HG03108 (cell line): ENCODE measurements around the gene DNAH14.

Experiments
- ATAC-seq: cut with Tn5 transposase; IDR thresholded peaks from one replicate; pipeline ENCODE4 v1.9.1; 2021; ENCODE audit warnings: moderate library complexity; ENCODE audit not compliant: unreplicated experiment

Gene DNAH14

DNA sequence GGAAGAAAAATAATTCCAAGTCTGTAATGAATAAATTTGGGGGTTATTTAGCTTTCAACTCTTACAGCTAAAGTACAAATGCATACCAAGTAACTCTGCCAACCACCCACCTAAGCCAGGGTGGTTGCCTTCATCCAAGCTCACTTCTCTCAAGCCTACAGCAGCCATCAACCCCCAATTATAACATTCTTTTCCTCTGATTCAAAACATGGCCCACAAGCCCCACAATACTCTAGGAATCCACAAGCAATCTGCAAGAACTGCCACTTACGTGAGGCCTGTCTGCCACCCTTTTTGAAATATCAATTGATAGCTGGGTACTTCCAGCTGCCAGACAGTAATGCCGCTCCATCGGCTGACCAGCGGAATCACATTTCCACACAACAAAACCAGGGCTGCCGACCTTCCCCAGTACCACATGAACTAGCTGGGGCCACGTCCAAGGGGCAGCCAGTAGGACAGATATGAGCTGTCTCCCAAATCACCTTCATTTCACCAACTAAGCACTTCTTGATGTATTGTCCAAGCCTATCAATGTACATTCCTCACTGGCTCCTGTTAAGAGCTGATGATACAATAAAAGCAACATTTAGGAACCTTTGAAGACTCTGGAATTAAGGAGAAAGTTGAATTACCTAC lies 495.2 kb downstream of the DNAH14 start:
- ATAC-seq: no peak

DNA sequence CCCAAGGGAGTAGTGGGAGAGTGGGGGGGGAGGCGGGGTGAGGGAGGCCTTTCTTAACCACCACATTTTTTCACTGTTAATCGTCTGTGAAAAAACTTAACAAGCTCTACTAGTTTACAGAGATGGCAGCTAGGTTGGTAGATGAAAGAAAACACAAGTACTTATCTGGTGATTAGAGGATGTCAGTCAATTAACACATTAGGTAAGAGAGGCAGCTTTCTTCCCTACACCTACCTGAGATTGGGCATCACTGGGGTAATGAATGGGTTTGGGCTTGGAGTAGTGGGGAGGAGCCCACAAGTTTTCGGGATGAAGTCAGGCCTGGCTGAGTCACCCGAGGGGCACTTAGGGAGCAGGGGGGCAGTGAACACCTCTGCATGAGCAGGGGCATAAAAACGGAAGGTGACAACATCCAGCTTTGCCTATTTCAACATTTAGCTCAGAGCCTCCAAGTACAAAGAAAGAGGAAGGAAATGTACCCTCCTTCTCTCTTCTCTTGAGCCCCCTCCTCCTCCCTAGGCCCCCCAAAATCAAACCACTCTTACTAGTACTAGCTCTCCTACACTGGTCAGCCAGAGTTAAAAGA lies 495.8 kb downstream of the DNAH14 start:
- no peak for ATAC-seq

DNA sequence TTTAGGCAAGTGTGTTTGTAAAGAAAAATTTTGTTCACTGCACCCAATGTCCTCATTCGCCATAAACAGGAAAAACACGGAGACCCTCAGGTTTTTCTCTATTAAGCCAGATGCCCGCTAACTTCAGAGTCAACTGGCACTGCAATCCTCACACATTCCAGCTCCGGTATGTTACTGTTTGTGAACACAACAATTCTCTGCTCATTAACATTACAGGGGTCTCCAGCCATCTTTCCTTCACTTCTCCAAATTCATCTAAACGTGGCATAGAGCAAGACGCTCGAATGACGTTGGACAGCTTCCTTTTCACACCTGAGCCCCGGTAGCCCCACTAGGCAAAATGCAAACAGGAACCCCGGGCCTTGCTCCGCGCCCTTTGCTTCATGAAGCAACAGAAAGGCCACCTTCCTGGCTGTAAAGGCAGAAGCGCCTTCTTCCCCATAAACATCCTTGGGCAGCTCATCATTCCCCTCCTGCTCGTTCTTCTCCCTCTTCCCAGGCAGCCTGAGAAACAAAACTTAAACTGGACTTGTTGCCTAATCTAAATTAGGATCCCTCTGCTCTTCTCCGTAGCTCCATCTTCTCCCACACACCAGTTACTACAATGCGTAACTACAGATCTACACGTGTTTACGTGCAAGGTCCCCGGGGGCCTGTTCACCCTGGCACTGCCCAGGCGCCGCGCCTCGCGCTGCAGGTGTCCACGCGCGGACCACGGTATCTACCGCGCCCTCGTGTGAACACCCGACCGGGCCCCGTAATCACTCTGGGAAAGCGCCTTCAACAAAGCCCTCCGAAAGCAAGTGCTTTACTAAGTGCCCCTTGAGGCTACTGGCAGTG lies 497.1 kb downstream of the DNAH14 start:
- ATAC-seq: peak; percentile 31

DNA sequence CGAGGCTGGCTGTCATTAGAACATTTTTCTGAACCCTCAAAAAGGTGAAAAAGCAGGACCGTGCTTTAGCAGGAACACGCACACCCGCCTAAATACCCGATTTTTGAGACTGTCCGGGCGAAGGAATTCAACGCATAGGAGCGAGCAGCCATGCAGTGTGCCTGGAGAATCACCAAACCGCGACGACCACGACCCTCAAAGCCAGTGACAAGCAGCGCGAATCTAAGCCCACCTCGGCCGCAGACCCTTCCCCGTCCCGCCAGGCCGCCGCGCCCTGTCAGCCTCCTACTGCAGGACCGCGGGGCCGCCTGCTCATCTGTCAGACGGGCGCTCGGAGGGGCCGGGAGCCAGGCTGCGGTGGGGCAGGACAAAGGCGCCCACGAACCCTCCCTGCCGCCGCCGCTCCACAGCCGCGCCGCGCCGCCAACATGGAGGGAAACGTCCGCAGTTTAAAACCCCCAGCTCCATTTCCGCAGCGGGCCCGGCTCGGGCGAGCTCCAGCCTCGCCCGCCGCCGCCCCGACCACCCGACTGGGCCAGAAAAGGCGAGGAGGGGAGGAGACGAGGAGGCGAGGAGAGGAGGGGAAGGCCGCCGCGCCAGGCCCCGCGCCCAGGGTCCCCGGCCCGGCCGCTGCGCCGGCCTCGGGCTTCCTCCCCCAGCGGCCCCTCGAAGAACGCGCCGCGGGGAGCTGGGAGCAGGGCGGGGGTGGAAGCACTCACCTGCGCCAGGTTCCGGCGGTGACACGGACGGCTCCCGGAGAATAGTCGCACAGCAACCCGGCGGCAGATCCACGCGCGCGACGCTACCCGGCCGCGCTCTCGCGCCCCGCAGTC lies 498.0 kb downstream of the DNAH14 start, which contains the start of gene LBR:
LBR (minus strand) TSS at position 804 of the 833 bp plus-strand sequence. CDS start 3,963 bp downstream, outside the sequence.
- peak; percentile 9 for ATAC-seq

DNA sequence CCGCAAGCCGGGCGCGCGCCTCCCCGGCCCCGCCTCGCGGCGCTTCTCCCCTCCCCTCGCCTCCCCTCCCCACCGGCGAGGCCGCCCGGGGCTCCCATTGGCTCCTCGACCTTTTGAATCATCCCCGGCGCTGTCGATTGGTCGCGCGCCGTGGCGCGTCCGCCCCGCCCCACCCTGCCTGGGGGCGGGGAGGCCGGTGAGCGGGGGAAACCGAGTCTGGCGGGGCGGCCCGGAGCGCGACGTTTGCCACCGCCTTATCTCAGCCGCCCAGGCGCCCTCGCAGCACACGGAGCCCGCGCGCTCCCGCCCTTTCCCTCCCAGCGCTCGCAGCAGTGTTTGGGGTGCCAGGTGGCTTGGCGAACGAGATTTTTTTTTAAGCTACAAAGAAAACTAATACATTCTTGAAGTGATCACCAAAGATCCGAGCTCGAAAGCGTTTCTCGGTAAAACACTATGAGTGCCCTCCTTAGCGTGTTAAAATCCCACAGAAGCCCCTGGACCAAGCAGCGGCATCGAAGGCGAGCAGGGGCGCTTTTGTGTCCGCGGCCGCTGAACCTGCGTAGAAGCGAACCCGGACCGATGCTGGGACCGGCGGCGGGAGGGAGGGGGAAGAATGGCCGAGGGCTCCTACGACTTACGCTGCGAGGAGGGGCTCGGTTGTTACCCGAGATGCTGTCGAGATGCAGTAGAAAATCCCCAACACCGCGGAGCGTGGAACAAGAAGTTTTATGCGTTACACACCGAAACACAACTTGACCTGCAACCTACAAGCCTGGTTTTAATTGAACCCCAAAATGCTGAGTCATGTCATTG lies 498.8 kb downstream of the DNAH14 start:
- peak; percentile 89 for ATAC-seq

DNA sequence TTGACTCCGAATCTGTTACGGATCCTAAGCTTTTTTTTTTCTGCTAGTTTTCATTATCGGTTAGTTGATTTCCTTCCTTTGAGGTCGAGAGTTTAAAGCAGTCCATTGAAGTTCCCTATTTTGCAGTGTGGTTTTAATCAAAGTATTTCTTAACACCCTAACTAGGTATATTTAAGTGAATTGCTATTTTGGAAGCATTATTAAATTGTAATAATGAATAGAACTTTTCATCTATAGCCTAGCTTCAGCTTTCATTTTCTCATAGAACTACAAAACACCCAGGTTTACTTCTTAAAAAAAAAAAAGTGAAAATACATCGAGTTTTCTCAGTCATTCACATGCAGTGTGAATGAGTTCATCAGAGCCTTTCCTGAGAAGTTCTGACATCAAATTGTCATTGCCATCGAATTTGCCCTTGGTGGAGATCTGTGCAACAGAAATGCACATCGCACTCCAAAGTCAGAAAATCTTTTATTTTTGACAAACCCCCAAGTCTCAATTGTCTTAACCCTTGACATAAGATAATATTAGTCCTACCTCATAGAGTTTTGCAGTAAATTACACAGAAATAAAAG lies 499.5 kb downstream of the DNAH14 start:
- ATAC-seq: no peak

DNA sequence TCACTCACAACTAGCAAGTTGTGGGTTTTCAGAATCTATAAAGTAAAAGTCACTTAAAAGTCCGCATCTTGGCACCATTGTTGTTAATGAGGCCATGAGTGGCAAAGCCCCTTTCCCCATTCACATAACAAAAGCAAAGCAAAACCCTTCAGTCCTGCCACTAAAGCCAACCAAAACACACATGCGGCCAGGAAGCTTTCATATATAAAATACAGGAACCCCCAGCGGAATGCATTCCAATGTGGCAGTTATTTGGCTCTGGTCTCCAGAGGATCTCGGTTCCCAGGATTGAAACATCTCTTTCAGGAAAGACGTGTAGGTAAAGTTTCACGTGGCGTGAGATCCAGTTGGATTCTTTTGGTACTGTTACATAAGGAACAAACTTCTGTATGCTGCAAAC lies 500.8 kb downstream of the DNAH14 start:
- ATAC-seq: no peak

DNA sequence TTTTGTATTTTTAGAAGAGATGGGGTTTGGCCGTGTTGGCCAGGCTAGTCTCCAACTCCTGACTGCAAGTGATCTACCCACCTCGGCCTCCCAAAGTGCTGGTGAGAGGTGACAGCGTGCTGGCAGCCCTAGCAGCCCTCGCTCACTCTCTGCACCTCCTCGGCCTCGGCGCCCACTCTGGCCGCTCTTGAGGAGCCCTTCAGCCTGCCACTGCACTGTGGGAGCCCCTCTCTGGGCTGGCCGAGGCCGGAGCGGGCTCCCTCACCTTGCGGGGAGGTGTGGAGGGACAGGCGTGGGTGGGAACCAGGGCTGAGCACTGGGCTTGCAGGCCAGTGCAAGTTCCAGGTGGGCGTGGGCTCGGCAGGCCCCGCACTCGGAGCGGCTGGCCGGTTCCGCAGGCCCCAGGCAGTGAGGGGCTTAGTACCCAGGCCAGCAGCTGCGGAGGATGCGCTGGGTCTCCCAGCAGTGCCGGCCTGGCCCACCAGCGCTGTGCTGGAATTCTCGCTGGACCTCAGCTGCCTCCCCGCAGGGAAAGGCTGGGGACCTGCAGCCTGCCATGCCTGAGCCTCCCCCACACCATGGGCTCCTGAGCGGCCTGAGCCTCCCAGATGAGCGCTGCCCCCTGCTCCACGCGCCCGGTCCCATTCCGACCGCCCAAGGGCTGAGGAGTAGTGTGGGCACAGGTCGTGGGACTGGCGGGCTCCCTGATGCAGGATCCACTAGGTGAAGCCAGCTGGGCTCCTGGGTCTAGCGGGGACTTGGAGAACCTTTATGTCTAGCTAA lies 501.8 kb downstream of the DNAH14 start:
- ATAC-seq: no peak

DNA sequence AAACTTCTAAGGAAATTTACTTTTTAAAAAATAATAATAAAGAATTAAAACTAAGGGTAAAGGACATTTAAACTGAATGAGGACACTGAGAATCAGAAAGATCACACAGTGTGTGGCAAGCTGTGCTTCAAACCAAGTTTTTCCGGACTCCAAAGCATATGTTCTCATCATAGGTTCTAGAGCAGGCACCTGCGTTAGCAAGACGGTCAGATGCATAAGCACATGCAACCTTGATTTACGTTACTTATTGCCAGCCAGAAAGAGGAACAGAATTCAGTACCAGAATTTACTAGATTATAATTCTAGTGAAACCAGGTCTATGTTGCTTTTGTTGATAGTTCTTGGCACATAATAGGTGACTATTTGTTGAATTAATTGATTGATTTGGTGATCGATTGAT lies 504.6 kb downstream of the DNAH14 start:
- no peak for ATAC-seq

DNA sequence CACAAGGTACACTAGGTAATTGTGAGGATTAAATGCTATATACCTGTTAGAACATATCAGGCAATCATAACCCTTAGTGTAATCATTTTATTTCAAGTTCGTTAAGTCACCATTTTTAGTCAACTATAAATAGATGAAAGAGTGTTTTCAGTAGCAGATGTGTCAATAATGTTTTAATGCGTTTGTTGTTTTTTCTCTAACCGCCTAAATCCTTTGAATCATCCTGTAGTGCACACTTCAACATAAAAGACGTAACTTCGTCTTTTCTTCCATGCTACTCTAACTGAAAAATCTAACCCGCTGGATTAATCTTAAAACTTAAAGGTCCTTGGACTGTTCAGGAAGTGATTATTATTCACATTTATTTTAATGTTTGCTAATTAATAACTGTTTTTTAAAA lies 505.6 kb downstream of the DNAH14 start:
- ATAC-seq: no peak

DNA sequence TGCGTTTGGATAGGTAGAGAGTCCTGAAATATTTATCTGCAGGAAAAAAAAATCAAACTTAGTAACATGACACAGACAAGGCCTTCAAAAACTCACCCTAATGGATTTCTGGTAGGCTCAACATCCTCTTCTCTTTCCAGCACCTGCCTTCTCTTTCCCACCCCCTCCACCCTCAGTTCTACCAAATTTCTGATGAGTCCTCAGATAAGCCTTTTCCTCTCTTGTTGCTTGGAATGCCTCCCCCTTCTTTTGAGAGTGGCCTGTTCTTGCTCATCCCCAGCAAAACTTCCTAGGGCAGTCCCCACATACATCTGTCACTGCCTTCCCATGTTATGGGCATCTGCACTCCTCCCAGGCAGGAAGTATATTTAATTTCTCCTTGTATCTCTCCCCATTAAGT lies 506.0 kb downstream of the DNAH14 start:
- ATAC-seq: no peak

DNA sequence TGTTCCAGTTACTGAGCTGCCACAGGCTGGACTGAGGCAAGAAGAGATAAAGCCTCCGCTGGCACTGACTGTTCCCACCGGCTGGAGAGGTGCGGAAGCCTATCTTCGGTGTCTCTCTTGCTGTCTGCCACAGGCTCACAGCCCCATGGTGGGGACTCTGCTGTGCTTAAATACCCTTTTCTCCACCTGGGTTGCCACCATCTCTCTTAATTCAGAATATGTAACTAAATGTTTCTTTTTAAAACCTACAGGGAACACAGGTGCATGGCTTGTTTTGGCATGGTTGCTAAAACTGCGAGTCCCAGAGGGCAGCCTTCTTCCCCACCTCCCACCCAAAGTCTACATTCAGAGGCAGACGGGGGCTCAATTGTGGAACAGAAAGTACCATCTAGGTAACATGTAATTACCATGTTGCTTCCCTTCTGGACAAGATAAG lies 506.5 kb downstream of the DNAH14 start:
- ATAC-seq: peak; percentile 56

DNA sequence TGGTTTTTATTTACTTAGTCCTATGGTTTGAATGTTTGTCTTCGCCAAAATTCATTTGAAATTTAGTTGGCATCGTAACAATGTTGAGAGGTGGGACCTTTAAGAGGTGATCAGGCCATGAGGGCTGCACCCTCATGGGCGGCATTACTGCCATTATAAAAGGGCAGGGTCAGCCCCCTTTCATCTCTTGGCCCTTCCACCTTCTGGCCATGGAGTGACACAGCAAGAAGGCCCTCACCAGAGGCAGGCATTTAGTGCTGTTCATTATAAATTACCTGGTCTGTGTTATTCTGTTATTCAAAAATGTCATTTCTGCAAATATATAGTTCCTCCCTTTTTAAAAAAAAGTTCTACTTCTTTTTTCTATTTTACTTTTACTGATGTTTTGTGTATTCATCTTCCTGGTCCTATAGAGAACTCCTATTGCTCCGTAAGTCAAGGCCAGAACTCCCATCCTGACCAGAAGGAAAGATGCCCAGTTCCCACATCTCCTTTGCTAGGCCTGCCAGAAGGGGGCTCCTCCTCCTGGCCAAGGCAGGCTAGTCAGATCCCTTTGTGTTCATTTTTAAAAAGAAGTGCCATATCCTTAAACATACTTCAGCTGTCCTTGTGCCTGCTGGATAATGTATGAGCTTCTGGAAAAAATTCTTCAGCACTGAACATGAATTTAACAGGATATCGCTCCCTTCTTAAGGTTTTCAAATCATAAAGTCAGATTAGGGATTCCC lies 508.4 kb downstream of the DNAH14 start:
- ATAC-seq: no peak

DNA sequence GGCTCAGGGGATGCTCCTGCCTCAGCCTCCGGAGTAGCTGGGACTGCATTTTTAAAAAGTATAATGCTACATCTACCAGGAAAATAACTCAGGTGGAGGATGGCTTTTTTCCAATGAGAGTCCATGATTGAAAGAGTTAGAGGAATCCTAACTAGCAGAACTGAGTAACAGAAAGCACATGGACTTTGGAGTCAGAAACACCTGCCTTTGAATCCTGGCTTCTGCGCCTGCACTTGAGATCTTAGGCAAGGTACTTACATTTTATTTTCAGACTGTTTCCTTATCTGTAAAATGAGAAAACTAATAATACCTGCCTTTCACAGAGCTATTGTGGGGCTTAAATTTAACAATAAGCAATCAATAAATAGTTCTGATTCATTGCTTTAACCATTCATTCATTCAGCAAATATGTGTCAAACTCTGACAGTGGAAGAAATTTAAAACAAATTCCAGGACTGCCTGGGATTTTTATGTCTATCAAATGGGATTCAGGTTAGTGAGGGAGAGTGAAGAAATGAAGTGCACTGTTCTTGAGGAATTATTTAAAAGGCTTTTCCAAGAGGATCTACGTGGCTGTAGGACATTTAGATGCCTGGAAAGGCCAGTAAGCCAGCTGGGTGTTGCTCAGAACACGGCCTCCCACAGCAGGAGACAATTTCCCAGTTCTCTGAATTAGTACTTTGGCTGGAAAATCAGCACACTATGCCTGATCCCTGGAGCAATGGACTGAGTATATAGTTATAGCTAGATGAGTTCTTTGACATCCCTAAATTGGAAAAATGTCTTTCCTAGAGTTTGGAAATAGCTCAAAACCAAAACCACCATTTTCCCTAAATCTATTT lies 511.1 kb downstream of the DNAH14 start:
- ATAC-seq: no peak

DNA sequence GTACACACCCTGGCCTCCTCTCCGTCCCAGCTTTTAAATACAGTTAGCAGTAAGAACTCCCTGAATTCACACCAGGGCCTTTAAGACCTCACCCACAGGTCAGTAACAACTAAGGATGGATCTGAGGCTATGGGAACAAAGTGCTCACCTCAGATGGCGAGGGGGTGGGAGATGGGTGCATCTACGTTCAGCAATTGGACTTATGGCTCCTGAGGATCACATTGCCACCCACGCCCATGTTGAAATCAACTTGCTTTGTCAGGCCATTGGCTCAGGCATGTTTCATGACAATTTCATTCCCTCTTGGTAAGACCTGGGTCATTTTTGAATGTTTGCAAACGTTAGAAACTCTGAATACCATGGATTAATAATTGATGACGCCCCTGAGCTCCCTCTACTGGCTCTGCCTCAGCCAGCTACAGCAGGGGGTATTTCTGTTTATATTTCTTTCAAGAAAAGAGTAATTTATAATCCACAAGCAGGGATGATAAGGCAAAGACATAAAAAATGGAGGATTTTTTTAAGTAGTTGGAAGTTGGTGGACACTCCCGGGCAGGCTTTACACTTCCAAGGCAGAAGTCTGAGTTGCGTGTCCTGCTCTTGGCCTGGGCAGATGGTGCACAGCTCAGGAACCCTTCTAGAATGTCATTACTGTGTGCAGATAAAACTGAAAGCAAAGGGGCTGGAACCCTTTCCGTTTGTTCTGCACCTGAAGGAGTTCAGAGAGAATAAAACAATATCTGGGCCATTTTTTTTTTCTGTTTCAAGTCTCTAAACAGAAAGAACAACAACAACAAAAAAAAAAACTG lies 512.0 kb downstream of the DNAH14 start:
- peak; percentile 34 for ATAC-seq

DNA sequence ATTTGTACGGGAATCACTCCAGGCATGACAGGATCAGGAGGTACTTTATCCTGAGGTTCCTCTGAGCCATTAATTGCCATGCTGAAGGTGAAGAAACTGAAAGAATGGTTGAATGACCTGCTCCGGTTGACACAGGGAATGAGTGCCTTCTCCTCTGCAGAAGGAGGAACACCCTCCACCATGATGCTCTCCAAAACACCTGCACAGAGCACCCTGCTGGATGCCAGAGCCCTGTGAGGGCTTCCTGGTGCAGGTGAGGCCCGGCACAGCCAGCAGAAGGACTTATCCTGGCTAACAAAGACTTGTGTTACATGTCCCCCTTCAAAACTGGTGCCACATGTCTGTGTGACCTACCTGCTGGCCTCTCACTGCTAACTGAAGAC lies 512.6 kb downstream of the DNAH14 start:
- ATAC-seq: no peak
